ENCODE data around the gene SOD3. TPM values are rescaled to one million over a fixed set of nuclear protein-coding genes. Genes with fewer than 3 reads are reported as not detected.

Gene SOD3
- total RNA-seq, 4 donors from 2014 or later: 48.3 to 73.6 (median 62.7) TPM

DNA sequence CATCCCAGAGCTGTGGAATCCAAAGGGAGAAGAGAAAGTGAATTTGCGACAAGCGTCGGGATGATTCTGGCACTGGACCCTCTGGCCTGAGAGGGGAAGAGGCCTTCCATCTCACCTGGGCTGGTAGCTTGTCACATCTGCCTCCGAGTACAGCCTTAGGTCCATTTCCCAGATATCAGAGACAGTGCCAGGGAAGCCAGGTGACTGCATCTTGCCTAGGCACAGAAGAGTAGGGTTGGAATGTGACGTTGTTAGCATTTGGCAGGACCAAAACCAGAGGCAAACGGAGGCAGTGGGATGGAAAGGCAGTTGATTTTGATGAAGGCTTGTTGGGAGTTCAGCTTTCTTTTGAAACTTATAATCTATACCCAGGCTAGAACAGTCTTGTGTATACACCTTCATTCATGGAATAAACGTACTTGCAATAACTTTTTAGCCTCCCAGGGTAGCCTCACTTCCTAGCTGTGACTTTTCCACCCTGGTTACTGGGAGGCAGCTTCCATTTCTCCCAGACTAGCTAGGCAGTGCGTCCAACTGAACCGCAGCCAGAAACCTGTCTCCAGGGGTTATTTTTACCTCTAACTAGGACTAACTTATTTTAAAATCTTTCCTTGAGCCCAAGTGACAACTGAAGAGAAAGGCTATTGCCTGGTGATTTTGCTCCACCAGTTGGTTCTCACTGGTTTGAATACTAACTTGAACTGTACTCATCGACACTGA lies 5.9 kb downstream of the SOD3 start:
- intact Hi-C loops (cut with DNase I; ENCODE audit: low total_unique reads): no loop called here
- 60 to 75% methylated on average over 10 of the region's 10 CpGs for WGBS, 2 donors
- TF ChIP-seq POLR2A (IDR thresholded peaks at IDR 0.05): no peak
- TF ChIP-seq, protein P1, sequence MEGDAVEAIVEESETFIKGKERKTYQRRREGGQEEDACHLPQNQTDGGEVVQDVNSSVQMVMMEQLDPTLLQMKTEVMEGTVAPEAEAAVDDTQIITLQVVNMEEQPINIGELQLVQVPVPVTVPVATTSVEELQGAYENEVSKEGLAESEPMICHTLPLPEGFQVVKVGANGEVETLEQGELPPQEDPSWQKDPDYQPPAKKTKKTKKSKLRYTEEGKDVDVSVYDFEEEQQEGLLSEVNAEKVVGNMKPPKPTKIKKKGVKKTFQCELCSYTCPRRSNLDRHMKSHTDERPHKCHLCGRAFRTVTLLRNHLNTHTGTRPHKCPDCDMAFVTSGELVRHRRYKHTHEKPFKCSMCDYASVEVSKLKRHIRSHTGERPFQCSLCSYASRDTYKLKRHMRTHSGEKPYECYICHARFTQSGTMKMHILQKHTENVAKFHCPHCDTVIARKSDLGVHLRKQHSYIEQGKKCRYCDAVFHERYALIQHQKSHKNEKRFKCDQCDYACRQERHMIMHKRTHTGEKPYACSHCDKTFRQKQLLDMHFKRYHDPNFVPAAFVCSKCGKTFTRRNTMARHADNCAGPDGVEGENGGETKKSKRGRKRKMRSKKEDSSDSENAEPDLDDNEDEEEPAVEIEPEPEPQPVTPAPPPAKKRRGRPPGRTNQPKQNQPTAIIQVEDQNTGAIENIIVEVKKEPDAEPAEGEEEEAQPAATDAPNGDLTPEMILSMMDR (IDR thresholded peaks at IDR 0.05): no peak
- no peak overlapping the region for H3K4me3 ChIP-seq (ENCODE audit: low read depth, poor library complexity, severe bottlenecking)
- DNase-seq (ENCODE audit: low spot score in 2 of 2): no peak

DNA sequence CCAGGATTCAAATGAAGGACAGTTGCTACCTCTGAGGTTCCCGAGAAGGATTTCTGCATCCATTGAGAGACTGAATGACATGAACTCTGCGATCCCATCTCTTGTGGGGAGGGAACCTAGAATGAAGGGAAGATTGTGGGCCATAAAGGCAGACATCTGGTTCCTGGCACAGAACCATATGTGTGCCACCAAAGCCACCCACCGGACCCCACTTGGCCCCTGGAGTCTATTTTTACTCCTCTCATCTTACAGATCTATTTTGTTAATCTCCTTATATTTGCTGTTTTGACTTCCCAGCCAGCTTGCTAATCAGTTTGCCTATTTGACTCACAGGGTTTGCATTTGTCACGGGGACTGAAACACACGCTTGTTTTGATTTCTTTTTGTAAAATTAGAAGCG lies 7.3 kb downstream of the SOD3 start:
- intact Hi-C loops (cut with DNase I; ENCODE audit: low total_unique reads): no loop called here
- no peak for TF ChIP-seq POLR2A (IDR thresholded peaks at IDR 0.05)
- TF ChIP-seq, protein P1 (IDR thresholded peaks at IDR 0.05): no peak
- DNase-seq (ENCODE audit: low spot score in 2 of 2): no peak
- no peak overlapping the region for H3K4me3 ChIP-seq (ENCODE audit: low read depth, poor library complexity, severe bottlenecking)
- 70 to 79% methylated on average over 6 of the region's 6 CpGs for WGBS, 2 donors

DNA sequence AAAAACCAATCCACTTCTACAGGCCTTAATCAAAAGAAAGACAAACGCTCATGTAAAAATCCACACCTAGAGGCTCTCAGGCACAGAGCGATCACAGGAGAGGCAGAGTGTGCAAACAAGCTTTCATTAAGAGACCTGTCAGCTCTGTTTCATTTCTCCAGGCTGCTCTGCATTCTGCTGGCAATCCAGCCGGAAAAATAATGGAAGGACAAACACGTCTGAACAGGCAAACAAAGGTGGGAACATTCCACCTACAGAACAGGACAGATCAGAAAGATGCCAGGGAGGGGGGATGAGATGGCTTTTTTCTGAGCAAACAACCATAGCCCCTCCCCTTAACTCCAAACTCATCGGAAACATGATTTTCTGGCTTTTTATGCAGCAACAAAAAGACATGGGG lies 9.7 kb downstream of the SOD3 start:
- intact Hi-C loops (cut with DNase I; ENCODE audit: low total_unique reads): no loop called here
- TF ChIP-seq, protein P1 (IDR thresholded peaks at IDR 0.05): no peak
- no peak for TF ChIP-seq POLR2A (IDR thresholded peaks at IDR 0.05)
- H3K4me3 ChIP-seq (ENCODE audit: low read depth, poor library complexity, severe bottlenecking): no peak overlapping the region
- WGBS, 2 donors: 53 to 56% methylated on average over 5 of the region's 5 CpGs
- DNase-seq (ENCODE audit: low spot score in 2 of 2): no peak

DNA sequence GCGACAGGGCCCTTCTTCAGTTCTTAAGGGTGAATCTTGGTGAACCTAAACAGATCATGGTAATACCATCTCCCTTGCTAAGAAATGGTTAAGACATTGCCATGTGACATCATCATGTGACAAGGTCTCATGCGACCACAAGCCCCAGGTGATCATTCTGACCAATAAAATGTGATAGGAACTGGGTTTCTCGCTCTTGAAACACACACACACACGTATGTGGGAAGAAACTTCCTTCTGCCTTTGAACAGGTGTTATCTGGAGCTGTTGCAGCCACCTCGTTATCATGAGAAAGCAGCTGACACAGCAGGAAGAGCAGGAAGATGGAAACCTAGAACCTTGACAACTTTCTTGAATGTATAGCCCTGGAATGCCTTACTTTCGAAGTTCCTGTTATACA lies 10.2 kb downstream of the SOD3 start:
- DNase-seq (ENCODE audit: low spot score in 2 of 2): no peak
- intact Hi-C loops (cut with DNase I; ENCODE audit: low total_unique reads): no loop called here
- WGBS, 2 donors: 55 to 59% methylated on average over 6 of the region's 6 CpGs
- no peak overlapping the region for H3K4me3 ChIP-seq (ENCODE audit: low read depth, poor library complexity, severe bottlenecking)
- no peak for TF ChIP-seq POLR2A (IDR thresholded peaks at IDR 0.05)
- TF ChIP-seq, protein P1 (IDR thresholded peaks at IDR 0.05): no peak

- TF ChIP-seq, protein P1 (IDR thresholded peaks at IDR 0.05): no peak
- no peak for TF ChIP-seq POLR2A (IDR thresholded peaks at IDR 0.05)
- WGBS, 2 donors: 91 to 93% methylated on average over 11 of the region's 11 CpGs
- intact Hi-C loops (cut with DNase I; ENCODE audit: low total_unique reads): no loop called here
- H3K4me3 ChIP-seq (ENCODE audit: low read depth, poor library complexity, severe bottlenecking): no peak overlapping the region
- DNase-seq (ENCODE audit: low spot score in 2 of 2): no peak
Observed at GRCh38 chr4:24806206-24806990, 11.0 kb downstream of the SOD3 start.

All from lower leg skin (tissue), 4 donors.